Stimulated activated naive CD4-positive, alpha-beta T cell treated with Interleukin-2 at 50 U/mL for 16 hours (primary cell): ENCODE results near the gene ITPKB.
"Not testable (repeated sequence)": the region's sequence is repeated elsewhere in the genome, so short reads cannot be mapped to it uniquely, and the experiment has no call there.

Experiments used
- DNase-seq: peaks from one replicate; lab custom pipeline; 2025; lab: John Stamatoyannopoulos, UW

The ITPKB gene

GRCh38 chr1:226624526-226624925 lies 114.6 kb downstream of the ITPKB start:
- no peak for DNase-seq

- no peak for DNase-seq
These were observed 117.1 kb downstream of the ITPKB start for GRCh38 chr1:226622012-226622411.

- DNase-seq = no peak
These were observed 120.1 kb downstream of the ITPKB start for GRCh38 chr1:226619031-226619430.

DNA sequence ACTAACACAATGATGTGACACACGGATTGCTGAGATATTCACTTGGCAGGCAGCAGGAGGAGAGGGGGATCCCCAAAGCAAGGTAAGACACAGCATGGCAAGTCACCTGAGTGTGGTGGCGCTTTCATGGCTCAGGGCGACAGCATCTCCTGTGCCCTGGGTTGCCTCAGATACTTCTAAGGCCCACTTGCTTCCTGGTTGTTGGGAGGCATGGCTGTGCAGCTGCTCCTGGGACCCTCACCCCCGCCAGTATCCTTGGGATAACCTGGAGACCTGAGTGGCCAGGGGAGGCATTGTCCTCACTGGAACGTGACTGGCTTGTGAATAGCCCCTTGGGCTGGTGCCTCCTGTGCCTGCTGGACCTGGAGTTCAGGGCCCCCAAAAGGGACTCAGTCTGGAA lies 120.7 kb downstream of the ITPKB start:
- DNase-seq = no peak

GRCh38 chr1:226617719-226618118 lies 121.4 kb downstream of the ITPKB start:
- DNase-seq = not testable (repeated sequence)

- no peak for DNase-seq
These were observed 122.0 kb downstream of the ITPKB start for GRCh38 chr1:226617109-226617508.

GRCh38 chr1:226616636-226617035 lies 122.4 kb downstream of the ITPKB start:
- DNase-seq = no peak

DNA sequence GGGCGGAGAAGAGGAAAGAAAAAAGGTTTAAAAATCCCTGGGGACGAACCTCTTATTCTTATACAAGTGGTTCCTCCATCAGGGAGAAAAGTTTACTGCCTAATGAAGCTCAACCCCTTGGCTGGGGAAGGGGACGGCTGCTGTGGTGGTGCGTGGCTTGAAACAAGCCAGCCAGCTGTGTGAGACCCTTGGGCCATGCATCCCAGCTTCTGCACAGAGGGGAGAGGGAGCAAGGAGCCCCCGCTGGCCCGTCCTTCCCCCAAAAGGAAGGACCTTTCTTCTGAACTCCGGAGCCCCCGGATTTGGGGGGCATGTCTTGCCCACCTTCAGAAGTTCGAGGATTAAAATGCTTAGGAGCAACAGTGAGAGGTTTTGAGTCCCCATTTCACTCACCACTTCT lies 123.2 kb downstream of the ITPKB start:
- no peak for DNase-seq

- DNase-seq = not testable (repeated sequence)
These were observed 127.1 kb downstream of the ITPKB start for GRCh38 chr1:226611980-226612379.

GRCh38 chr1:226611301-226611700 lies 127.8 kb downstream of the ITPKB start:
- no peak for DNase-seq

DNA sequence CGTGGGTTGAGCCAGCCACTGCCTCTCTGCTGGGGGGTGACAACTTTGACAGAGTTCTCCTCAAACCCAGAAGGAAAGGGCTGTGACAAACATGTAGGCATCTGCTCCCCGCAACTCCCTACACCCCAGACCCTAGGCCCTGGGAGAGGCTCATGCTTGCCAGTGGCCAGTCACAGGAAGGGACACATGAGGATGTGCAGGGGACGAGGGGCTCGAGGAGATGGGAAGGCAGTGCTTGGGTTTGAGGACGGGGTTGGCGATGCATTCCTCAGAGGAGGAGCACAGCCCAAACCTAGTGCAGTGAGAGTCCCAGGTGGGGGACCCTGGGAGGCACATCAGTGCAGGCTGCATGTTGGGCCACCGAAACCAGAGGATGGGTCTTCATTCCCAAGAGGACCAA lies 128.4 kb downstream of the ITPKB start:
- no peak for DNase-seq

- no peak for DNase-seq
These were observed 129.1 kb downstream of the ITPKB start for GRCh38 chr1:226609836-226610455.

- peak; percentile 50 for DNase-seq
These were observed 130.2 kb downstream of the ITPKB start for GRCh38 chr1:226608699-226609505.

DNA sequence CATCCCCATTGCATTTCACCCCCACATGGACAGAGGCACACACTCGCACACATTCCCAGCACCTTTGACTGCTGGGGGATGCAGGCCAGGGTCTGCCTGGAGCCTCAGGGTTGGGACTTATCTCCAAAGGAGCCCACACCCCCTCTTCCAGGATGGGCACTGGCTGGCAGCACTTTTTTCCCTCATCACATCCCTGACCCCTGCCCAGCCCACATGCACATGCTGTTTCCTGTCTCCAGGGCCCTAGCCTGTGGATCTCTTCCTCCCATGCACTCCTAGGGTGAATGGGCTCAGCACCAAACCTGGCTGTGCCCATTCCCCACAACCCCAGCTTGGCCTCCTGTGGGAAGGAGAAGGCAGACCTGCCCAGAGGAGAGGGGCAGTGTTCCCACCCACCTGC lies 131.3 kb downstream of the ITPKB start:
- DNase-seq = no peak

DNA sequence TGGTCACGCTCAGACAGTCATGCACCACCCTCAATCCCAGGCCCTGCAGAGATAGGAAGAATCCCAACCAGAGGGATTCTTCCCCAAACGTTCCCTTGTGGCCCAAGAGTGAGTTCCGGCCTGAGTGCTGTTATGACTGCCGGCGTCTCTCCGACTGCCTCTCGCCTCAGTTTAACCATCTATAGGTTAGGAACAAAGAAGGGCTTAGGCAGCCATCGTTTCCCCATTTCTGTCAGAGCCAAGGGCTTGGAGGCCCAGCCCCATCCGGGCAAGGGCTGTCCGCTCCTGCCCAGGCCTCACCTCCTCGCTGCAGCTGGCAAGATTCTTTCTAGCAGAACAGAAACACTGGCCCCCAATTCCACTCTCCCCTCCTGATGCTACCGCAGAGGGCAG lies 131.8 kb downstream of the ITPKB start:
- no peak for DNase-seq

- no peak for DNase-seq
These were observed 132.5 kb downstream of the ITPKB start for GRCh38 chr1:226606311-226607267.

GRCh38 chr1:226605318-226605950 lies 133.6 kb downstream of the ITPKB start:
- DNase-seq = no peak

DNA sequence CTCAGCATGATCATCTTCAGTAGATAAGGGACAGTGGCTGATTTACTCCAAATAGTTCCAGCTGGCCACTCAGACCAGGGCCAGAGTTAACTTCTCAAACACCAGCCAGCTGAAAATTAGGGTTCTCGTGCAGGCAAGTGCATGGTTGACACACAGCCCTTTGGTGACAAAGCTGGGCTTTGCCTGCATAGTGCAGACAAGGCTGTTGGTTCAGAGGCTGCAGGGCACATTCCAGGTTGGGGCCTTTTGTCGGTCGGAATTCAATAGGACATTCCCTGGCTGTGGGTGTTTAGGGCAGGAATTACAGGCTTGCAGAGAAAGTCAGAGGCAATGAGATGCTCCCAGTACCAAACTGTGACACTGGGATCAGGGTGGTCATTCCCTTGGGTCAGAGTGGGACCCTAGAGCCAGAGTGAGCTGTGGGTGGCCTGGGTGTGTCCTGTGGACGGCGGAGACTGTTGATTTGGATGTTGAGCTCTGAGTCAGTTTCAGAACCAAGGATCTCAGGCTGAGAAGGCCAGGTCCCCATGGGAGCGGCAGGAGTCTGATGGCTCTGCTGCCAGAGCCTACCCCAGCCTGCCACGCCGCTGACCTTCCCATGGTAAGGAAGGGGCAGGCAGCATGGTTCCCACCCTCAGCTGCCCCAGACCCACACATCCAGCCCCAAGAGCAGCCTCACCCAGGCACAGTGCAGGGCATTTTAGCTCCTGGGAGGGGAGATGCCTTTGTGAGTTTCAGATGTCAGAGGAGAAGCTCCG lies 134.3 kb downstream of the ITPKB start:
- DNase-seq = no peak

- DNase-seq = no peak
These were observed 135.1 kb downstream of the ITPKB start for GRCh38 chr1:226603858-226604559.

GRCh38 chr1:226603022-226603857 lies 135.8 kb downstream of the ITPKB start:
- DNase-seq = no peak
